SU-DHL-6 (cell line): ENCODE results near the gene MTMR4.

Experiments
- EZH2phosphoT487 ChIP-seq: fragments of 200-600 bp; sonication (generic), shearing (Covaris generic); conservative IDR thresholded peaks from 2 replicates; pipeline ENCODE4 v1.6.1; 2018; ENCODE audit warnings: mild to moderate bottlenecking, antibody characterized with exemption, low read length, moderate library complexity, mixed read lengths
- TF ChIP-seq, protein P1 (sequence below): fragments of 200-600 bp; sonication (generic); IDR thresholded peaks from one replicate; pipeline ENCODE4 v1.5.1; 2017; ENCODE audit warnings: antibody characterized with exemption, mild to moderate bottlenecking, low read length, moderate library complexity; ENCODE audit not compliant: insufficient read depth, poor library complexity, severe bottlenecking

DNA sequence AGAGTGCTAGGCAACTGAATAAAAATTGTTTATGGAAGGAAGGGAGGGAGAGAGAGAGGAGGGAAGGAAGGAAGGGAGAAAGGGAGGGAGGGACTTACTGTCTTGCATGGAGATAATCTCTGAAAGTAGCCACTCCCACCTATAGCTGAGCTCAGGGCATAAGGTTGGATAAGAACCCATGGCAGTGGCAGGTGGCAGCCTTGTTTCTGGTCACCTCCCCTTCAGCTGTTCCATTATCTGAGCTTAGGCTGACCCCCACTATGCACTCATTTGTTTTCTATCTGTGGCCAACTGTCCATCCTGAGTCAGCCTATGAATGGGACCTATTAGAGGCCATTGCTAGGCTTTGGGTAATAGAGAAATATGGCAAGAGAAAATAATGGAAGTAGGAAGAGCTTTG is 25.3 kb upstream of the MTMR4 start:
- TF ChIP-seq, protein P1, sequence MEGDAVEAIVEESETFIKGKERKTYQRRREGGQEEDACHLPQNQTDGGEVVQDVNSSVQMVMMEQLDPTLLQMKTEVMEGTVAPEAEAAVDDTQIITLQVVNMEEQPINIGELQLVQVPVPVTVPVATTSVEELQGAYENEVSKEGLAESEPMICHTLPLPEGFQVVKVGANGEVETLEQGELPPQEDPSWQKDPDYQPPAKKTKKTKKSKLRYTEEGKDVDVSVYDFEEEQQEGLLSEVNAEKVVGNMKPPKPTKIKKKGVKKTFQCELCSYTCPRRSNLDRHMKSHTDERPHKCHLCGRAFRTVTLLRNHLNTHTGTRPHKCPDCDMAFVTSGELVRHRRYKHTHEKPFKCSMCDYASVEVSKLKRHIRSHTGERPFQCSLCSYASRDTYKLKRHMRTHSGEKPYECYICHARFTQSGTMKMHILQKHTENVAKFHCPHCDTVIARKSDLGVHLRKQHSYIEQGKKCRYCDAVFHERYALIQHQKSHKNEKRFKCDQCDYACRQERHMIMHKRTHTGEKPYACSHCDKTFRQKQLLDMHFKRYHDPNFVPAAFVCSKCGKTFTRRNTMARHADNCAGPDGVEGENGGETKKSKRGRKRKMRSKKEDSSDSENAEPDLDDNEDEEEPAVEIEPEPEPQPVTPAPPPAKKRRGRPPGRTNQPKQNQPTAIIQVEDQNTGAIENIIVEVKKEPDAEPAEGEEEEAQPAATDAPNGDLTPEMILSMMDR, result no peak
- TF ChIP-seq EZH2phosphoT487, result no peak
